ENCODE measurements around the gene DKK1.

The DKK1 gene

GRCh38 chr10:52313933-52314821 lies at the start of gene DKK1:
TSS of gene DKK1 (plus strand) at chr10:52314281. CDS start at chr10:52314435, 154 bp downstream.
- DNase-seq: no peak

GRCh38 chr10:52265131-52265926 lies 48.8 kb upstream of the DKK1 start:
- DNase-seq: no peak

GRCh38 chr10:52266858-52267257 lies 47.2 kb upstream of the DKK1 start:
- DNase-seq: no peak

- no peak for DNase-seq
Observed at GRCh38 chr10:52268790-52269189, 45.3 kb upstream of the DKK1 start.

- no peak for DNase-seq
Observed at GRCh38 chr10:52269233-52269632, 44.8 kb upstream of the DKK1 start.

GRCh38 chr10:52276163-52276562 lies 37.9 kb upstream of the DKK1 start:
- no peak for DNase-seq

GRCh38 chr10:52276986-52277385 lies 37.1 kb upstream of the DKK1 start:
- DNase-seq: no peak

- no peak for DNase-seq
Observed at GRCh38 chr10:52279546-52279945, 34.5 kb upstream of the DKK1 start.

- DNase-seq: no peak
Observed at GRCh38 chr10:52280051-52280450, 34.0 kb upstream of the DKK1 start.

- DNase-seq: no peak
Observed at GRCh38 chr10:52283174-52283573, 30.9 kb upstream of the DKK1 start.

GRCh38 chr10:52284416-52285013 lies 29.6 kb upstream of the DKK1 start:
- no peak for DNase-seq

GRCh38 chr10:52287866-52288265 lies 26.2 kb upstream of the DKK1 start:
- DNase-seq: no peak

GRCh38 chr10:52297747-52298146 lies 16.3 kb upstream of the DKK1 start:
- no peak for DNase-seq

- no peak for DNase-seq
Observed at GRCh38 chr10:52300599-52301277, 13.3 kb upstream of the DKK1 start.

GRCh38 chr10:52308251-52309031 lies 5.6 kb upstream of the DKK1 start:
- DNase-seq: peak; percentile 0

- DNase-seq: no peak
Observed at GRCh38 chr10:52312942-52313255, 1.2 kb upstream of the DKK1 start.

- DNase-seq: no peak
Observed at GRCh38 chr10:52313256-52313932, 687 bp upstream of the DKK1 start.

- no peak for DNase-seq
Observed at GRCh38 chr10:52314822-52315552, 906 bp downstream of the DKK1 start.

GRCh38 chr10:52316001-52316400 lies 1.9 kb downstream of the DKK1 start:
- no peak for DNase-seq

GRCh38 chr10:52316500-52316899 lies 2.4 kb downstream of the DKK1 start:
- no peak for DNase-seq

- no peak for DNase-seq
Observed at GRCh38 chr10:52318136-52318701, 4.1 kb downstream of the DKK1 start.
